K562 (cell line): ENCODE measurements around the gene PIP5K1B. TPM values are rescaled to one million over a fixed set of nuclear protein-coding genes. Genes with fewer than 3 reads are reported as not detected.

Experiments
- ATAC-seq: fragments of 200-7000 bp; cut with Tn5 transposase; 3 replicates; pipeline ENCODE4 v1.9.1; 2020; ENCODE audit warnings: moderate library complexity
- BruUV-seq: library from RNA; stranded (reverse); fragments of 400-500 nt; replicated peaks from 2 replicates; lab custom pipeline; 2021; lab: Mats Ljungman, UMichigan
- CTCF ChIA-PET: fragments of 300-600 bp; formaldehyde crosslinking; extraction: SDS; loops from one replicate; lab custom pipeline; 2021; ENCODE audit warnings: low intra/inter-chr PET ratio; lab: Yijun Ruan, JAX
- POLR2A ChIA-PET: fragments of 300-600, 350-650 bp; sonication (Branson Sonifier 250); formaldehyde crosslinking; extraction: SDS; loops from one replicate; lab custom pipeline; 2021; ENCODE audit warnings: antibody characterized with exemption, inconsistent platforms; lab: Yijun Ruan, JAX
- DNase-seq, 4 experiments: peaks; one replicate each; pipeline versions ENCODE4 v3.0.0 to v3.0.0-alpha.2; 2011 to 2018; ENCODE audit warnings: low spot score in 3 of 4, mixed read lengths in 3 of 4; ENCODE audit errors: extremely low read depth in 1 of 4
- FAIRE-seq: peaks from 2 replicates; lab custom pipeline; 2011; peaks lifted over from hg19 to GRCh38; lab: Jason Lieb, UNC
- H2AFZ ChIP-seq: 2 replicates; pipeline ENCODE4 v1.6.0; 2011; ENCODE audit warnings: low read depth, low read length, control low read depth, inconsistent platforms
- H3K27ac ChIP-seq: fragments of 200-600 bp; 3 replicates; pipeline ENCODE4 v1.8.0; 2011; ENCODE audit warnings: low read depth, mild to moderate bottlenecking, control low read depth, inconsistent platforms, low read length, moderate library complexity, mixed read lengths; ENCODE audit errors: extremely low read depth
- H3K27me3 ChIP-seq, 2 experiments: fragments of 300-600 bp in 1 of 2; 2 replicates in 1 of 2; 3 replicates in 1 of 2; pipeline versions ENCODE4 v1.6.0 to v1.8.0; 2011; ENCODE audit warnings: inconsistent platforms in 2 of 2, low read length in 2 of 2, mild to moderate bottlenecking in 1 of 2, mixed read lengths in 1 of 2, moderate library complexity in 1 of 2; ENCODE audit not compliant: control insufficient read depth in 2 of 2, insufficient read depth in 2 of 2
- H3K36me3 ChIP-seq: fragments of 300-600 bp; 3 replicates; pipeline ENCODE4 v1.8.0; 2011; ENCODE audit warnings: mild to moderate bottlenecking, low read length, inconsistent platforms; ENCODE audit not compliant: control insufficient read depth, insufficient read depth
- H3K4me1 ChIP-seq, 2 experiments: fragments of 200-600 bp in 1 of 2; replicated peaks in 1 of 2; 2 replicates in 1 of 2; 3 replicates in 1 of 2; pipeline versions ENCODE4 v1.5.1 to v1.8.0; 2011; ENCODE audit warnings: inconsistent platforms in 2 of 2, low read length in 2 of 2, mild to moderate bottlenecking in 1 of 2, mixed read lengths in 1 of 2, moderate library complexity in 1 of 2; ENCODE audit not compliant: control insufficient read depth in 2 of 2, insufficient read depth in 2 of 2
- H3K4me2 ChIP-seq: 2 replicates; pipeline ENCODE4 v1.6.1; 2011; ENCODE audit warnings: low read length, control low read depth, inconsistent platforms, mixed read lengths; ENCODE audit not compliant: insufficient read depth
- H3K4me3 ChIP-seq: fragments of 200-600 bp; sonication (generic), shearing (Covaris generic); 2 replicates; pipeline ENCODE4 v1.5.1; 2016; ENCODE audit warnings: control low read depth, inconsistent platforms
- H3K79me2 ChIP-seq: fragments of 200-600 bp; 3 replicates; pipeline ENCODE4 v1.8.0; 2011; ENCODE audit warnings: low read length, inconsistent platforms; ENCODE audit not compliant: control insufficient read depth, insufficient read depth
- H3K9ac ChIP-seq, 2 experiments: 2 replicates each; pipeline versions ENCODE4 v1.6.0 to v1.6.1; 2011; ENCODE audit warnings: low read depth in 2 of 2, low read length in 2 of 2, control low read depth in 1 of 2, inconsistent platforms in 1 of 2, mild to moderate bottlenecking in 1 of 2, mixed read lengths in 1 of 2; ENCODE audit not compliant: insufficient read depth in 1 of 2
- H3K9me1 ChIP-seq: one replicate; pipeline ENCODE4 v1.6.0; 2011; ENCODE audit warnings: inconsistent platforms, mild to moderate bottlenecking, low read length, moderate library complexity; ENCODE audit not compliant: control insufficient read depth, insufficient read depth
- H3K9me3 ChIP-seq: replicated peaks from 2 replicates; pipeline ENCODE4 v1.5.1; 2011; ENCODE audit warnings: low read depth, low read length, inconsistent platforms; ENCODE audit not compliant: control insufficient read depth, insufficient read depth
- H4K20me1 ChIP-seq: replicated peaks from 2 replicates; pipeline ENCODE4 v1.6.1; 2011; ENCODE audit warnings: low read length, inconsistent platforms, mixed read lengths; ENCODE audit not compliant: control insufficient read depth, insufficient read depth
- FOXJ3 ChIP-seq: sonication (generic); formaldehyde crosslinking; IDR thresholded peaks from 2 replicates; pipeline ENCODE4 v1.4.0; 2020; ENCODE audit warnings: mild to moderate bottlenecking, missing genetic modification reagents
- JUNB ChIP-seq: fragments of 450-650 bp; formaldehyde crosslinking; conservative IDR thresholded peaks from 2 replicates; pipeline ENCODE4 v1.4.0; 2020; ENCODE audit warnings: mild to moderate bottlenecking
- NCOA6 ChIP-seq: fragments of 450-650 bp; IDR thresholded peaks from 2 replicates; pipeline ENCODE4 v1.6.1; 2017; ENCODE audit warnings: mild to moderate bottlenecking
- PYGO2 ChIP-seq: fragments of 450-650 bp; IDR thresholded peaks from 2 replicates; pipeline ENCODE4 v1.6.1; 2016; ENCODE audit warnings: mild to moderate bottlenecking, missing genetic modification characterization, moderate library complexity, missing compliant biosample characterization
- RFX1 ChIP-seq: fragments of 450-650 bp; IDR thresholded peaks from 2 replicates; pipeline ENCODE4 v1.6.1; 2016; ENCODE audit warnings: mild to moderate bottlenecking, moderate library complexity
- SLC30A9 ChIP-seq: fragments of 250-450 bp; sonication (Bioruptor Pico); IDR thresholded peaks from 2 replicates; pipeline ENCODE4 v1.8.0; 2022; ENCODE audit warnings: mild to moderate bottlenecking, moderate library complexity
- SOX6 ChIP-seq: fragments of 450-650 bp; IDR thresholded peaks from 2 replicates; pipeline ENCODE4 v1.6.1; 2014; ENCODE audit warnings: mild to moderate bottlenecking
- SP2 ChIP-seq: IDR thresholded peaks from 2 replicates; pipeline ENCODE4 v1.6.1; 2011; ENCODE audit warnings: mild to moderate bottlenecking, low read depth, low read length, moderate library complexity; ENCODE audit not compliant: poor library complexity, severe bottlenecking; ENCODE audit errors: extremely low read depth
- ZKSCAN3 ChIP-seq: fragments of 250-450 bp; sonication (Bioruptor Pico); IDR thresholded peaks from 2 replicates; pipeline ENCODE4 v1.4.0; 2020
- WGBS: fragments of 100-300 bp; shearing (Covaris generic); methylation state at CpG from one replicate; pipeline ENCODE4 v1.1.6; 2016; ENCODE audit warnings: low coverage, mixed read lengths; ENCODE audit not compliant: insufficient coverage; ENCODE audit errors: missing lambda C conversion rate; 5-methylcytosine and 5-hydroxymethylcytosine counted together
- in situ Hi-C: fragments of 300-500 bp; cut with MboI; formaldehyde crosslinking; loops from 4 replicates; pipeline ENCODE4 v1.15.0; 2018; ENCODE audit warnings: inconsistent platforms, mixed read lengths
- intact Hi-C: fragments of 100-400 bp; cut with micrococcal nuclease; formaldehyde crosslinking; loops from 2 replicates; pipeline ENCODE4 v1.14.2; 2022
- polyA plus RNA-seq, 8 experiments: library from polyadenylated mRNA; depleted of rRNA in 4 of 8; stranded (reverse) in 5 of 8; unstranded in 3 of 8; fragments of >200 nt; fragmentation: Nextera tagmentation in 2 of 8; fragmentation: Illumina TruSeq in 1 of 8; extraction: Ambion mirVana in 2 of 8; extraction: Trizol in 1 of 8; gene quantifications; 2 replicates each; pipeline versions ENCODE4 v1.2.1 to v1.2.3, GENCODE V29; 2011 to 2014; ENCODE audit warnings: inconsistent platforms in 1 of 8, missing spikeins in 1 of 8
- total RNA-seq, 7 experiments: library from RNA; depleted of rRNA in 6 of 7; stranded (reverse); fragments of >200 nt in 6 of 7; fragmentation: Illumina TruSeq in 2 of 7; extraction: Trizol in 2 of 7; gene quantifications; 2 replicates each; pipeline versions ENCODE4 v1.2.1 to v1.2.3, GENCODE V29; 2011 to 2021; ENCODE audit warnings: low replicate concordance in 1 of 7
- TF ChIP-seq, protein P1 (sequence below), 3 experiments: fragments of 200-800 bp in 1 of 3; fragments of 250-450 bp in 1 of 3; fragments of 450-650 bp in 1 of 3; sonication (Bioruptor Pico) in 1 of 3; sonication (Bioruptor generic) in 1 of 3; formaldehyde crosslinking in 1 of 3; IDR thresholded peaks; 2 replicates each; pipeline versions ENCODE4 v1.6.1 to v1.8.0; 2016 to 2022; ENCODE audit warnings: mild to moderate bottlenecking in 2 of 3, missing genetic modification characterization in 2 of 3, missing compliant biosample characterization in 1 of 3, moderate library complexity in 1 of 3

The PIP5K1B gene
- total and polyA plus RNA-seq, 9 of the 15 experiments (the other 6 are each of a cell fraction or from before 2014, with no cell fraction given) = 3.1 to 12.9 (median 7.4) TPM

GRCh38 chr9:68821911-68822310 lies 116.9 kb downstream of the PIP5K1B start:
- DNase-seq (no peak), ATAC-seq (no peak), FAIRE-seq (no peak)
- Histone ChIP-seq H3K4me2 (no peak overlapping the region), H3K4me3 (no peak overlapping the region), H3K27ac (no peak overlapping the region), H2AFZ (no peak overlapping the region), H3K9ac (no peak overlapping the region), H3K79me2 (no peaks in the 10 kb centered on the region), H3K36me3 (no peaks in the 10 kb centered on the region), H3K4me1 (peaks cover 0 to 15% of the 10 kb centered on the region in 2 experiments; a peak in 3 of 5 replicates), H4K20me1 (no peaks in the 10 kb centered on the region), H3K9me3 (no peaks in the 10 kb centered on the region), H3K9me1 (no peaks in the 10 kb centered on the region), H3K27me3 (no peaks in the 10 kb centered on the region)
- 60% methylated on average over 2 of the region's 2 CpGs for WGBS
- no TSS peak for BruUV-seq
- intact Hi-C loops (loop anchor here (5.0 kb wide), 1 partner anchor 50 kb away; no protein-coding TSS in a partner anchor), in situ Hi-C loops (no loop called here)
- ChIA-PET POLR2A (no interaction called here), CTCF (no interaction called here)
- no peak for TF ChIP-seq RFX1
- TF ChIP-seq PYGO2 (tag) = no peak
- no peak for TF ChIP-seq SLC30A9 (CRISPR knock-in tag)
- no peak for TF ChIP-seq ZKSCAN3
- TF ChIP-seq, protein P1, sequence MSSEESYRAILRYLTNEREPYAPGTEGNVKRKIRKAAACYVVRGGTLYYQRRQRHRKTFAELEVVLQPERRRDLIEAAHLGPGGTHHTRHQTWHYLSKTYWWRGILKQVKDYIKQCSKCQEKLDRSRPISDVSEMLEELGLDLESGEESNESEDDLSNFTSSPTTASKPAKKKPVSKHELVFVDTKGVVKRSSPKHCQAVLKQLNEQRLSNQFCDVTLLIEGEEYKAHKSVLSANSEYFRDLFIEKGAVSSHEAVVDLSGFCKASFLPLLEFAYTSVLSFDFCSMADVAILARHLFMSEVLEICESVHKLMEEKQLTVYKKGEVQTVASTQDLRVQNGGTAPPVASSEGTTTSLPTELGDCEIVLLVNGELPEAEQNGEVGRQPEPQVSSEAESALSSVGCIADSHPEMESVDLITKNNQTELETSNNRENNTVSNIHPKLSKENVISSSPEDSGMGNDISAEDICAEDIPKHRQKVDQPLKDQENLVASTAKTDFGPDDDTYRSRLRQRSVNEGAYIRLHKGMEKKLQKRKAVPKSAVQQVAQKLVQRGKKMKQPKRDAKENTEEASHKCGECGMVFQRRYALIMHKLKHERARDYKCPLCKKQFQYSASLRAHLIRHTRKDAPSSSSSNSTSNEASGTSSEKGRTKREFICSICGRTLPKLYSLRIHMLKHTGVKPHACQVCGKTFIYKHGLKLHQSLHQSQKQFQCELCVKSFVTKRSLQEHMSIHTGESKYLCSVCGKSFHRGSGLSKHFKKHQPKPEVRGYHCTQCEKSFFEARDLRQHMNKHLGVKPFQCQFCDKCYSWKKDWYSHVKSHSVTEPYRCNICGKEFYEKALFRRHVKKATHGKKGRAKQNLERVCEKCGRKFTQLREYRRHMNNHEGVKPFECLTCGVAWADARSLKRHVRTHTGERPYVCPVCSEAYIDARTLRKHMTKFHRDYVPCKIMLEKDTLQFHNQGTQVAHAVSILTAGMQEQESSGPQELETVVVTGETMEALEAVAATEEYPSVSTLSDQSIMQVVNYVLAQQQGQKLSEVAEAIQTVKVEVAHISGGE (CRISPR knock-in tag; IDR thresholded peaks at IDR 0.05) = no peak
- TF ChIP-seq SP2 = no peak
- no peak for TF ChIP-seq JUNB
- TF ChIP-seq SOX6 = no peak
- TF ChIP-seq FOXJ3 (CRISPR knock-in tag) = no peak
- no peak for TF ChIP-seq NCOA6
